ENCODE data around the gene PARD3. TPM values are rescaled to one million over a fixed set of nuclear protein-coding genes. Genes with fewer than 3 reads are reported as not detected.

The PARD3 gene
- total RNA-seq, 1 experiment from 2014 or later: 154 TPM

- no peaks in the 10 kb centered on the region for H3K9me3 ChIP-seq (ENCODE audit: low read length)
- H2AFZ ChIP-seq (ENCODE audit: low read length): no peak overlapping the region
- H3K27ac ChIP-seq (ENCODE audit: low read length): no peak overlapping the region
- H3K9me2 ChIP-seq (replicated peaks; ENCODE audit: low read length): no peaks in the 10 kb centered on the region
- ChIA-PET POLR2A (ENCODE audit: unreplicated experiment) (no interaction called here), CTCF (no interaction called here)
- no peak overlapping the region for H3K4me3 ChIP-seq (ENCODE audit: low read length)
- ATAC-seq (no peak), DNase-seq (no peak)
- peaks cover 70% of the 10 kb centered on the region for H3K79me2 ChIP-seq (ENCODE audit: low read length)
- no peaks in the 10 kb centered on the region for H3F3A ChIP-seq (ENCODE audit: low read length, unreplicated experiment)
- intact Hi-C loops (cut with micrococcal nuclease): no loop called here
- no peaks in the 10 kb centered on the region; the same call in 1 of the 2 replicates for H4K20me1 ChIP-seq (ENCODE audit: low read length)
- BruUV-seq (replicated peaks): no TSS peak
- no peaks in the 10 kb centered on the region for H3K4me1 ChIP-seq (ENCODE audit: insufficient read depth, low read length)
- no peak for TF ChIP-seq EZH2 (IDR thresholded peaks at IDR 0.05; ENCODE audit: low read length, unreplicated experiment)
- TF ChIP-seq, protein P1, sequence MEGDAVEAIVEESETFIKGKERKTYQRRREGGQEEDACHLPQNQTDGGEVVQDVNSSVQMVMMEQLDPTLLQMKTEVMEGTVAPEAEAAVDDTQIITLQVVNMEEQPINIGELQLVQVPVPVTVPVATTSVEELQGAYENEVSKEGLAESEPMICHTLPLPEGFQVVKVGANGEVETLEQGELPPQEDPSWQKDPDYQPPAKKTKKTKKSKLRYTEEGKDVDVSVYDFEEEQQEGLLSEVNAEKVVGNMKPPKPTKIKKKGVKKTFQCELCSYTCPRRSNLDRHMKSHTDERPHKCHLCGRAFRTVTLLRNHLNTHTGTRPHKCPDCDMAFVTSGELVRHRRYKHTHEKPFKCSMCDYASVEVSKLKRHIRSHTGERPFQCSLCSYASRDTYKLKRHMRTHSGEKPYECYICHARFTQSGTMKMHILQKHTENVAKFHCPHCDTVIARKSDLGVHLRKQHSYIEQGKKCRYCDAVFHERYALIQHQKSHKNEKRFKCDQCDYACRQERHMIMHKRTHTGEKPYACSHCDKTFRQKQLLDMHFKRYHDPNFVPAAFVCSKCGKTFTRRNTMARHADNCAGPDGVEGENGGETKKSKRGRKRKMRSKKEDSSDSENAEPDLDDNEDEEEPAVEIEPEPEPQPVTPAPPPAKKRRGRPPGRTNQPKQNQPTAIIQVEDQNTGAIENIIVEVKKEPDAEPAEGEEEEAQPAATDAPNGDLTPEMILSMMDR (conservative IDR thresholded peaks at IDR 0.05; ENCODE audit: low read depth, low read length): no peak
- TF ChIP-seq EZH2phosphoT487 (IDR thresholded peaks at IDR 0.05; ENCODE audit: borderline replicate concordance, low read length): no peak
- no peaks in the 10 kb centered on the region for H3K27me3 ChIP-seq (ENCODE audit: low read length)
- no peak overlapping the region for H3K9ac ChIP-seq (ENCODE audit: low read length)
- no peak overlapping the region for H3K4me2 ChIP-seq (ENCODE audit: low read length)
- H3K36me3 ChIP-seq (ENCODE audit: low read depth, low read length): no peaks in the 10 kb centered on the region
Observed at GRCh38 chr10:34679177-34679576, 135.9 kb downstream of the PARD3 start.

DNA sequence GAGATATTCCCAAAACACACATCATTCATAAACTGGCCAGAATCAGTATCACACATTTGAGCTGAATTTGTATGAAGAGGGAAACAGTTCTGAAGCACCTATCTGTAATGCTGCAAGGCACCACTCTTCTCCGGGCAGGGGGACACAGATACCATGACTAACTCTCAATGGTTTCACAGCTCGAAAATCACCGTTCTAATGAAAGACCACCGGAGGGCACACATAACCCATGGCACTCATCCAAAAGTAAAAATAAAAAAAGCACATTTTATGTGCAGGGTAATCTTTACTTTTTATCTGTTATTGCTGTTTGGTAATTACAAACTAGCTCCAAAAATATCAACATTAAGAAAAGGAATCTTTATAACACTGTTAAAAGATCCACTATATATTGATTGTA, 137.5 kb downstream of the PARD3 start:
- H3K9me2 ChIP-seq (replicated peaks; ENCODE audit: low read length): no peaks in the 10 kb centered on the region
- POLR2A ChIA-PET (ENCODE audit: unreplicated experiment): no interaction called here
- no peak overlapping the region for H2AFZ ChIP-seq (ENCODE audit: low read length)

GRCh38 chr10:34677132-34677531, 138.0 kb downstream of the PARD3 start:
- Histone ChIP-seq H3K4me2 (ENCODE audit: low read length) (no peak overlapping the region), H4K20me1 (ENCODE audit: low read length) (no peaks in the 10 kb centered on the region), H3K9ac (ENCODE audit: low read length) (no peak overlapping the region), H3K27ac (ENCODE audit: low read length) (no peak overlapping the region), H3K27me3 (ENCODE audit: low read length) (no peaks in the 10 kb centered on the region), H3K9me2 (replicated peaks; ENCODE audit: low read length) (no peaks in the 10 kb centered on the region), H3K4me3 (ENCODE audit: low read length) (no peak overlapping the region), H3F3A (ENCODE audit: low read length, unreplicated experiment) (no peaks in the 10 kb centered on the region), H3K79me2 (ENCODE audit: low read length) (peaks cover 64% of the 10 kb centered on the region), H3K36me3 (ENCODE audit: low read depth, low read length) (no peaks in the 10 kb centered on the region), H3K4me1 (ENCODE audit: insufficient read depth, low read length) (no peaks in the 10 kb centered on the region), H3K9me3 (ENCODE audit: low read length) (no peaks in the 10 kb centered on the region), H2AFZ (ENCODE audit: low read length) (no peak overlapping the region)
- no TSS peak for BruUV-seq (replicated peaks)
- no peak for ATAC-seq
- intact Hi-C loops (cut with micrococcal nuclease): no loop called here
- CTCF ChIA-PET: no interaction called here
- POLR2A ChIA-PET (ENCODE audit: unreplicated experiment): no interaction called here
- no peak for TF ChIP-seq EZH2 (IDR thresholded peaks at IDR 0.05; ENCODE audit: low read length, unreplicated experiment)
- no peak for TF ChIP-seq EZH2phosphoT487 (IDR thresholded peaks at IDR 0.05; ENCODE audit: borderline replicate concordance, low read length)
- TF ChIP-seq, protein P1 (conservative IDR thresholded peaks at IDR 0.05; ENCODE audit: low read depth, low read length): no peak
- no peak for DNase-seq

More for the DNA sequence above, 137.5 kb downstream of the PARD3 start:
- CTCF ChIA-PET: no interaction called here
- H3K27ac ChIP-seq (ENCODE audit: low read length): no peak overlapping the region
- no peak overlapping the region for H3K4me3 ChIP-seq (ENCODE audit: low read length)
- H3K36me3 ChIP-seq (ENCODE audit: low read depth, low read length): no peaks in the 10 kb centered on the region
- no peaks in the 10 kb centered on the region for H3K9me3 ChIP-seq (ENCODE audit: low read length)
- TF ChIP-seq EZH2 (IDR thresholded peaks at IDR 0.05; ENCODE audit: low read length, unreplicated experiment) (no peak), EZH2phosphoT487 (IDR thresholded peaks at IDR 0.05; ENCODE audit: borderline replicate concordance, low read length) (no peak)
- TF ChIP-seq, protein P1 (conservative IDR thresholded peaks at IDR 0.05; ENCODE audit: low read depth, low read length): peak; percentile 49
- H3K4me2 ChIP-seq (ENCODE audit: low read length): no peak overlapping the region
- ATAC-seq (no peak), DNase-seq (no peak)
- peaks cover 64% of the 10 kb centered on the region for H3K79me2 ChIP-seq (ENCODE audit: low read length)
- BruUV-seq (replicated peaks): no TSS peak
- no peaks in the 10 kb centered on the region for H3K27me3 ChIP-seq (ENCODE audit: low read length)
- H4K20me1 ChIP-seq (ENCODE audit: low read length): no peaks in the 10 kb centered on the region
- H3F3A ChIP-seq (ENCODE audit: low read length, unreplicated experiment): no peaks in the 10 kb centered on the region
- no peaks in the 10 kb centered on the region for H3K4me1 ChIP-seq (ENCODE audit: insufficient read depth, low read length)
- H3K9ac ChIP-seq (ENCODE audit: low read length): no peak overlapping the region
- intact Hi-C loops (cut with micrococcal nuclease): no loop called here
